Testis (tissue), 2 donors: ENCODE results near the gene DHDH.

Experiments
- POLR2A ChIP-seq: fragments of 450-650 bp; IDR thresholded peaks from one replicate; pipeline ENCODE4 v1.6.1; 2017; ENCODE audit warnings: antibody characterized with exemption, mild to moderate bottlenecking, moderate library complexity
- TF ChIP-seq, protein P1 (sequence below), 3 experiments: fragments of 450-650 bp in 2 of 3; fragments of 200-600 bp in 1 of 3; sonication (generic) in 1 of 3; IDR thresholded peaks; one replicate each; pipeline ENCODE4 v1.5.1; 2016 to 2019; ENCODE audit warnings: antibody characterized with exemption in 3 of 3, mild to moderate bottlenecking in 2 of 3, moderate library complexity in 1 of 3

DNA sequence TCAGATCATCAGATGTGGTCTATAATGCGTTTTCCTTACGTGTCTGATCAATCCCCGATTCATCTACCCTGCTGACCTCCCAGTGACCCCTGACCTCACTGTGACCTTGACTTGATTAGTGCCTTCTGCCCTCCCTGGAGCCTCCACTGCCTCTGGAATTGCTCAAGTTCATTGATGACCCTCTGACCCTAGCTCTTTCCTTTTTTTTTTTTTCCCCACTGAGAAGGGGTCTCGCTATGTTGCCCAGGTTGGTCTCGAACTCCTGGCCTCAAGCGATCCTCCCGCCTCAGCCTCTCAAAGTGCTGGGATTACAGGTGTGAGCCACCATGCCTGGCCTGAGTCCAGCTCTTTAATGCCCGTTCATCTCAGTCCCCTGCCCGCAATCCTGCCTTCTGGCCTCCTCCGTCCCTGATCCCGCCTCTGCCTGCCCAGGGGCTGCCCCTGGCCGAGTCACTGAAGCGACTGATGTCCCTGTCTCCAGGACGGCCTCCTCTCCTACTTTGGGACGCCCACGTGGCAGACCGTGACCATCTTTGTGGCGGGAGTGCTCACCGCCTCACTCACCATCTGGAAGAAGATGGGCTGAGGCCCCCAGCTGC lies 27.7 kb downstream of the DHDH start:
- TF ChIP-seq, protein P1, sequence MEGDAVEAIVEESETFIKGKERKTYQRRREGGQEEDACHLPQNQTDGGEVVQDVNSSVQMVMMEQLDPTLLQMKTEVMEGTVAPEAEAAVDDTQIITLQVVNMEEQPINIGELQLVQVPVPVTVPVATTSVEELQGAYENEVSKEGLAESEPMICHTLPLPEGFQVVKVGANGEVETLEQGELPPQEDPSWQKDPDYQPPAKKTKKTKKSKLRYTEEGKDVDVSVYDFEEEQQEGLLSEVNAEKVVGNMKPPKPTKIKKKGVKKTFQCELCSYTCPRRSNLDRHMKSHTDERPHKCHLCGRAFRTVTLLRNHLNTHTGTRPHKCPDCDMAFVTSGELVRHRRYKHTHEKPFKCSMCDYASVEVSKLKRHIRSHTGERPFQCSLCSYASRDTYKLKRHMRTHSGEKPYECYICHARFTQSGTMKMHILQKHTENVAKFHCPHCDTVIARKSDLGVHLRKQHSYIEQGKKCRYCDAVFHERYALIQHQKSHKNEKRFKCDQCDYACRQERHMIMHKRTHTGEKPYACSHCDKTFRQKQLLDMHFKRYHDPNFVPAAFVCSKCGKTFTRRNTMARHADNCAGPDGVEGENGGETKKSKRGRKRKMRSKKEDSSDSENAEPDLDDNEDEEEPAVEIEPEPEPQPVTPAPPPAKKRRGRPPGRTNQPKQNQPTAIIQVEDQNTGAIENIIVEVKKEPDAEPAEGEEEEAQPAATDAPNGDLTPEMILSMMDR (IDR thresholded peaks at IDR 0.05): no peak
- TF ChIP-seq POLR2A: no peak
